Uterus (tissue), 4 donors: ENCODE results near the gene ST7. TPM values are rescaled to one million over a fixed set of nuclear protein-coding genes. Genes with fewer than 3 reads are reported as not detected.

ENCODE experiments used
- DNase-seq, 2 donors: peaks; one replicate each; pipeline ENCODE4 v3.0.0-alpha.2; 2019 to 2020
- H3K27ac ChIP-seq, 2 donors: fragments of 200-600 bp; sonication (generic); 1 replicate in 1 of 2; 2 replicates in 1 of 2; pipeline ENCODE4 v1.5.1; 2016 to 2018
- H3K27me3 ChIP-seq, 2 donors: fragments of 200-600 bp; sonication (generic); one replicate each; pipeline ENCODE4 v1.5.1; 2018 to 2019; ENCODE audit warnings: control low read depth in 1 of 2
- H3K36me3 ChIP-seq, 2 donors: fragments of 200-600 bp; sonication (generic); one replicate each; pipeline ENCODE4 v1.5.1; 2019; ENCODE audit warnings: control low read depth in 1 of 2
- H3K4me1 ChIP-seq, 2 donors: fragments of 200-600 bp; sonication (generic); one replicate each; pipeline ENCODE4 v1.5.1; 2018 to 2019; ENCODE audit warnings: control low read depth in 1 of 2
- H3K4me3 ChIP-seq, 2 donors: fragments of 200-600 bp; sonication (generic); 1 replicate in 1 of 2; 2 replicates in 1 of 2; pipeline ENCODE4 v1.5.1; 2018 to 2019; ENCODE audit warnings: mild to moderate bottlenecking in 1 of 2
- H3K9me3 ChIP-seq, 2 donors: fragments of 200-600 bp; sonication (generic); one replicate each; pipeline ENCODE4 v1.5.1; 2019; ENCODE audit warnings: control low read depth in 1 of 2
- CTCF ChIP-seq, 4 experiments: fragments of 200-600 bp in 2 of 4; fragments of 450-650 bp in 2 of 4; sonication (generic) in 2 of 4; IDR thresholded peaks; one replicate each; pipeline ENCODE4 v1.5.1; 2016 to 2019; ENCODE audit warnings: antibody characterized with exemption in 4 of 4, mild to moderate bottlenecking in 2 of 4, moderate library complexity in 1 of 4
- POLR2A ChIP-seq, 2 donors: fragments of 450-650 bp; IDR thresholded peaks; one replicate each; pipeline ENCODE4 v1.6.1; 2016; ENCODE audit warnings: antibody characterized with exemption in 2 of 2, mild to moderate bottlenecking in 1 of 2, moderate library complexity in 1 of 2
- intact Hi-C: fragments of 100-400 bp; cut with DNase I; formaldehyde crosslinking; loops from one replicate; pipeline ENCODE4 v1.15.1; 2023; ENCODE audit warnings: low total_unique reads
- total RNA-seq, 4 donors: library from RNA; depleted of rRNA in 3 of 4; stranded (reverse); fragments of >200 nt in 3 of 4; gene quantifications; one replicate each; pipeline versions ENCODE4 v1.1.0 to v1.2.4, GENCODE V29; 2014 to 2023
- donor health status: DM: yes; HTN: yes; CAD: no.

ST7 gene
- total RNA-seq, 4 donors from 2014 or later, result 27.4 to 41.0 (median 31.4) TPM

- Histone ChIP-seq H3K36me3 (no peaks in the 10 kb centered on the region), H3K4me3 (no peak overlapping the region), H3K4me1 (no peaks in the 10 kb centered on the region), H3K27me3 (no peaks in the 10 kb centered on the region), H3K27ac (no peak overlapping the region), H3K9me3 (no peaks in the 10 kb centered on the region)
- TF ChIP-seq POLR2A (IDR thresholded peaks at IDR 0.05), result no peak
- no peak for TF ChIP-seq CTCF (IDR thresholded peaks at IDR 0.05)
- intact Hi-C loops, result no loop called here
- DNase-seq, result no peak
Measured at GRCh38 chr7:117179701-117180100, 226.4 kb downstream of the ST7 start.

- Histone ChIP-seq H3K27ac (no peak overlapping the region), H3K9me3 (no peaks in the 10 kb centered on the region), H3K27me3 (no peaks in the 10 kb centered on the region), H3K4me1 (no peaks in the 10 kb centered on the region), H3K4me3 (no peak overlapping the region), H3K36me3 (no peaks in the 10 kb centered on the region)
- intact Hi-C loops, result no loop called here
- TF ChIP-seq POLR2A (IDR thresholded peaks at IDR 0.05), result no peak
- no peak for TF ChIP-seq CTCF (IDR thresholded peaks at IDR 0.05)
- DNase-seq, result no peak
Measured at GRCh38 chr7:117183729-117184128, 230.4 kb downstream of the ST7 start.

DNA sequence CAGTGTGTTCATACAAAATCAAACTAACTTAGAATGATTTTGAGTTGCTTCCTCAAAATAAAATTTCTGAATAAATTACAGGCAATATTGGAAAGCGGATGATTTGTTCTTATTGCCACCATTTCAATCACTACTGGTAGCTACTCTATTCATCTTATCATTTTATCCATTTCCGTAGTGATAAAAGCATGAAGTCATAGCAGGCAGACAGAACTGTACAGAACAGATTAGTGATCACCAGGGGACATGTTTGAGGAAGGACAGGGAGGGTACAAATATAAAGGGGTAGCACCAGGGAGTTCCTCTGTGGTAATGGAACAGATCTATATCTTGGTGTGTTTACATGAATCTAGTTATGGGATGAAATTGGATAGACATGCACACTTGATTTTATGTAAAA is 231.1 kb downstream of the ST7 start:
- DNase-seq, result no peak
- intact Hi-C loops, result no loop called here
- Histone ChIP-seq H3K9me3 (no peaks in the 10 kb centered on the region), H3K4me1 (no peaks in the 10 kb centered on the region), H3K27ac (no peak overlapping the region), H3K27me3 (no peaks in the 10 kb centered on the region), H3K4me3 (no peak overlapping the region), H3K36me3 (no peaks in the 10 kb centered on the region)
- no peak for TF ChIP-seq CTCF (IDR thresholded peaks at IDR 0.05)
- no peak for TF ChIP-seq POLR2A (IDR thresholded peaks at IDR 0.05)

- H3K4me3 ChIP-seq, result no peak overlapping the region
- H3K36me3 ChIP-seq, result no peaks in the 10 kb centered on the region
- no peak for TF ChIP-seq POLR2A (IDR thresholded peaks at IDR 0.05)
- no peak for TF ChIP-seq CTCF (IDR thresholded peaks at IDR 0.05)
- no peaks in the 10 kb centered on the region for H3K9me3 ChIP-seq
- no peaks in the 10 kb centered on the region for H3K4me1 ChIP-seq
- H3K27me3 ChIP-seq, result no peaks in the 10 kb centered on the region
- intact Hi-C loops, result no loop called here
- DNase-seq, result no peak
- no peak overlapping the region for H3K27ac ChIP-seq
Measured at GRCh38 chr7:117185124-117185523, 231.8 kb downstream of the ST7 start.

- Histone ChIP-seq H3K4me1 (no peaks in the 10 kb centered on the region), H3K27ac (no peak overlapping the region), H3K4me3 (no peak overlapping the region), H3K36me3 (no peaks in the 10 kb centered on the region), H3K27me3 (no peaks in the 10 kb centered on the region), H3K9me3 (no peaks in the 10 kb centered on the region)
- TF ChIP-seq CTCF (IDR thresholded peaks at IDR 0.05), result no peak
- TF ChIP-seq POLR2A (IDR thresholded peaks at IDR 0.05), result no peak
- intact Hi-C loops, result no loop called here
- no peak for DNase-seq
Measured at GRCh38 chr7:117186218-117187010, 233.1 kb downstream of the ST7 start.
